HL-60 (cell line): ENCODE results near the gene HHIP.
"Not testable (repeated sequence)": the region's sequence is repeated elsewhere in the genome, so short reads cannot be mapped to it uniquely, and the experiment has no call there.

ENCODE experiments used
- DNase-seq, 2 experiments: peaks; one replicate each; pipeline ENCODE4 v3.0.0-alpha.2; 2010 to 2020; ENCODE audit warnings: low read depth in 1 of 2, low spot score in 1 of 2
- H3K27ac ChIP-seq: fragments of 250-450 bp; sonication (Bioruptor Pico); replicated peaks from 2 replicates; pipeline ENCODE4 v1.5.1; 2020; ENCODE audit warnings: mild to moderate bottlenecking, moderate library complexity
- H3K27me3 ChIP-seq: fragments of 250-450 bp; sonication (Bioruptor Pico); 2 replicates; pipeline ENCODE4 v1.5.1; 2021; ENCODE audit warnings: mild to moderate bottlenecking, moderate library complexity; ENCODE audit not compliant: insufficient read depth, poor library complexity, severe bottlenecking
- H3K4me3 ChIP-seq: replicated peaks from 2 replicates; pipeline ENCODE4 v1.5.1; 2011; ENCODE audit warnings: mild to moderate bottlenecking, control low read depth, low read length; ENCODE audit not compliant: insufficient read depth
- GABPA ChIP-seq: IDR thresholded peaks from 2 replicates; pipeline ENCODE4 v1.6.1; 2012; ENCODE audit warnings: low read depth
- POLR2AphosphoS5 ChIP-seq: IDR thresholded peaks from 2 replicates; pipeline ENCODE4 v1.6.1; 2012; ENCODE audit warnings: low read depth
- SPI1 ChIP-seq: IDR thresholded peaks from 2 replicates; pipeline ENCODE4 v1.6.1; 2012; ENCODE audit warnings: low read depth, mild to moderate bottlenecking, borderline replicate concordance
- TF ChIP-seq, protein P1 (sequence below): IDR thresholded peaks from 2 replicates; pipeline ENCODE4 v1.6.1; 2012; ENCODE audit warnings: low read depth; ENCODE audit not compliant: insufficient replicate concordance
- TF ChIP-seq, protein P2 (sequence below): IDR thresholded peaks from one replicate; pipeline ENCODE4 v1.5.1; 2011; ENCODE audit warnings: low read length, control low read depth, inconsistent platforms; ENCODE audit not compliant: insufficient read depth

HHIP gene

DNA sequence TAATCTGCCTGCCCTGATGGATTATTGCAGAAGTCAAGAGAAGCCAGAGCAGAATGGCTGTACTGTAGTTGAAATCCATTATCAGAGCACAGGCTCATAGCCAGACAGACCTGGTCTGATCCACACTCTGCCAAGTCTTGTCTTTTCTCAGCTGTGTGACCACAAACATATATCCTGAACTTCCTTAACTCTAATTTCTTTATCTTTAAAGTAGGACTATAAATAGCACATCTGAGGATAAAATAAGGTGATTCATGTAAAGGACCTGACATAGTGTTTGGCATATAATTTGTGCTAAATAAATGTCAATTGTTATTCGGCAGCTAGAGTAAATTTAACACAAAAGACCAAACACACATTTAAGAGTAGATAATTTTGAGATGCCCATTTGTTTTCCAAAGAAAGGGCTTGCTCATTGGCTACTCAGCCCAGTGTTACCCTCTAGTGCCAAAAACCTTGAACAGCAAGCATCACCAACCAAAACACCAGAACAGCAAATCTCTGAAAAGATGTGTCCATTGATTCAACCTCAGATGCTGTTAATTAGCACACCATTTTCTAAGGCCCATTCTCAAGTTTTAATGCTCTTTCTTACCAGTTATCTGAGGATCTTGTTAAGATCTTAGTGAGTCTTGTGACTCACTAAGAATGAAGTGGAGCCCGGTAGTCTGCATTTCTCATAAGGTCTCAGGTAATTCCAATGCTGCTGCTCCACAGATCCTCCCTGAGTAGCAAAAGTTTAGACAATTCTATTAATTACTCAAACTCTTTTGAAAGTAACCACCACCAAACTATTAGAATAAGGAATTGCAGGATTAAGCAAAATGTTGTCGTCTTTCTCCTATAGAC, 108.8 kb downstream of the HHIP start:
- Histone ChIP-seq H3K4me3 (no peak overlapping the region), H3K27me3 (no peaks in the 10 kb centered on the region), H3K27ac (no peak overlapping the region)
- TF ChIP-seq SPI1 (no peak), POLR2AphosphoS5 (no peak), GABPA (no peak)
- TF ChIP-seq, protein P1, sequence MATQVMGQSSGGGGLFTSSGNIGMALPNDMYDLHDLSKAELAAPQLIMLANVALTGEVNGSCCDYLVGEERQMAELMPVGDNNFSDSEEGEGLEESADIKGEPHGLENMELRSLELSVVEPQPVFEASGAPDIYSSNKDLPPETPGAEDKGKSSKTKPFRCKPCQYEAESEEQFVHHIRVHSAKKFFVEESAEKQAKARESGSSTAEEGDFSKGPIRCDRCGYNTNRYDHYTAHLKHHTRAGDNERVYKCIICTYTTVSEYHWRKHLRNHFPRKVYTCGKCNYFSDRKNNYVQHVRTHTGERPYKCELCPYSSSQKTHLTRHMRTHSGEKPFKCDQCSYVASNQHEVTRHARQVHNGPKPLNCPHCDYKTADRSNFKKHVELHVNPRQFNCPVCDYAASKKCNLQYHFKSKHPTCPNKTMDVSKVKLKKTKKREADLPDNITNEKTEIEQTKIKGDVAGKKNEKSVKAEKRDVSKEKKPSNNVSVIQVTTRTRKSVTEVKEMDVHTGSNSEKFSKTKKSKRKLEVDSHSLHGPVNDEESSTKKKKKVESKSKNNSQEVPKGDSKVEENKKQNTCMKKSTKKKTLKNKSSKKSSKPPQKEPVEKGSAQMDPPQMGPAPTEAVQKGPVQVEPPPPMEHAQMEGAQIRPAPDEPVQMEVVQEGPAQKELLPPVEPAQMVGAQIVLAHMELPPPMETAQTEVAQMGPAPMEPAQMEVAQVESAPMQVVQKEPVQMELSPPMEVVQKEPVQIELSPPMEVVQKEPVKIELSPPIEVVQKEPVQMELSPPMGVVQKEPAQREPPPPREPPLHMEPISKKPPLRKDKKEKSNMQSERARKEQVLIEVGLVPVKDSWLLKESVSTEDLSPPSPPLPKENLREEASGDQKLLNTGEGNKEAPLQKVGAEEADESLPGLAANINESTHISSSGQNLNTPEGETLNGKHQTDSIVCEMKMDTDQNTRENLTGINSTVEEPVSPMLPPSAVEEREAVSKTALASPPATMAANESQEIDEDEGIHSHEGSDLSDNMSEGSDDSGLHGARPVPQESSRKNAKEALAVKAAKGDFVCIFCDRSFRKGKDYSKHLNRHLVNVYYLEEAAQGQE, result no peak
- TF ChIP-seq, protein P2, sequence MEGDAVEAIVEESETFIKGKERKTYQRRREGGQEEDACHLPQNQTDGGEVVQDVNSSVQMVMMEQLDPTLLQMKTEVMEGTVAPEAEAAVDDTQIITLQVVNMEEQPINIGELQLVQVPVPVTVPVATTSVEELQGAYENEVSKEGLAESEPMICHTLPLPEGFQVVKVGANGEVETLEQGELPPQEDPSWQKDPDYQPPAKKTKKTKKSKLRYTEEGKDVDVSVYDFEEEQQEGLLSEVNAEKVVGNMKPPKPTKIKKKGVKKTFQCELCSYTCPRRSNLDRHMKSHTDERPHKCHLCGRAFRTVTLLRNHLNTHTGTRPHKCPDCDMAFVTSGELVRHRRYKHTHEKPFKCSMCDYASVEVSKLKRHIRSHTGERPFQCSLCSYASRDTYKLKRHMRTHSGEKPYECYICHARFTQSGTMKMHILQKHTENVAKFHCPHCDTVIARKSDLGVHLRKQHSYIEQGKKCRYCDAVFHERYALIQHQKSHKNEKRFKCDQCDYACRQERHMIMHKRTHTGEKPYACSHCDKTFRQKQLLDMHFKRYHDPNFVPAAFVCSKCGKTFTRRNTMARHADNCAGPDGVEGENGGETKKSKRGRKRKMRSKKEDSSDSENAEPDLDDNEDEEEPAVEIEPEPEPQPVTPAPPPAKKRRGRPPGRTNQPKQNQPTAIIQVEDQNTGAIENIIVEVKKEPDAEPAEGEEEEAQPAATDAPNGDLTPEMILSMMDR, result no peak
- no peak for DNase-seq

DNA sequence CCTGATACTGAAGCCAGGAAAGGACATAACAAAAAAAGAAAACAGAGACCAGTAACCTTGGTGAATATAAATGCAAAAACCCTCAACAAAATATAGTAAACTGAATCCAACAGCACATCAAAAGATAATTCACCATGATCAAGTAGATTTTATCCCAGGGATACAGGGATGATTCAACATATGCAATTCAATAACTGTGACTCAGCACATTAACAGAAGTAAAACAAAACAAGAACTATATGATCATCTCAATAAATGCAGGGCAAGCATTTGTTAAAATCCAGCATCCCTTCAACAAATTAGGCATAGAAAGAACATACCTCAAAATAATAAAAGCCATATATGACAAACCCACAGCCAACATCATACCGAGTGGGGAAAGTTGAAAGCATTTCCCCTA, 112.0 kb downstream of the HHIP start:
- TF ChIP-seq, protein P1, result no peak
- TF ChIP-seq POLR2AphosphoS5 (no peak), SPI1 (no peak), GABPA (no peak)
- TF ChIP-seq, protein P2, result no peak
- Histone ChIP-seq H3K27me3 (no peaks in the 10 kb centered on the region), H3K4me3 (no peak overlapping the region), H3K27ac (no peak overlapping the region)
- DNase-seq, result no peak

DNA sequence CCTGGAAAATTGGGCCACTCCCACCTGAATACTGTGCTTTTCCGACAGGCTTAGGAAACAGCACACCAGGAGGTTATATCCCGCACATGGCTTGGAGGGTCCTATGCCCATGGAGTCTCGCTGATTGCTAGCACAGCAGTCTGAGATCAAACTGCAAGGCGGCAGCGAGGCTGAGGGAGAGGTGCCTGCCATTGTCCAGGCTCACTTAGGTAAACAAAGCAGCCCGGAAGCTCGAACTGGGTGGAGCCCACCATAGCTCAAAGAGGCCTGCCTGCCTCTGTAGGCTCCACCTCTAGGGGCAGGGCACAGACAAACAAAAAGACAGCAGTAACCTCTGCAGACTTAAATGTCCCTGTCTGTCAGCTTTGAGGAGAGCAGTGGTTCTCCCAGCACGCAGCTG, 122.9 kb downstream of the HHIP start:
- H3K4me3 ChIP-seq, H3K27ac ChIP-seq, H3K27me3 ChIP-seq, DNase-seq: not testable (repeated sequence)

DNA sequence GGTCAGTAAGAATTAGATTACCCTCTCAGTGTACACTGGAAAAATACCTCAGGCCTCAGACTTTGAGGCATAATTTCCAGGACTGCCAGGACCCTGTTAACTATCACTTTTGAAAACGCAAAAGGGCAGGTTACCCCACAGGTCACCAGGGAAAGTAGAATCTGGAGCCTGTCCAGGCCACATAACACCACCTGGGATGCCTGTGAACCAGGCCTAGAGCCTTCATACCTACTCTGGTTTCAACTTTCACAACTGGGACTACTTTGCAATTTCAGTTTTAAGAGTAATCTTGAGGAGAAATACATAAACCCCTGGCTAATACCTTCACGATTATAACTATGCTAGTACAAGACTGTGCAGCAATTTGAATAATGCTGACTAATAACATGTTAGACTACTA, 132.4 kb downstream of the HHIP start:
- Histone ChIP-seq H3K4me3 (no peak overlapping the region), H3K27me3 (no peaks in the 10 kb centered on the region), H3K27ac (no peak overlapping the region)
- no peak for DNase-seq
- TF ChIP-seq GABPA (no peak), POLR2AphosphoS5 (no peak), SPI1 (no peak)
- TF ChIP-seq, protein P1, result no peak
- TF ChIP-seq, protein P2, result no peak
